OCI-LY1 (cell line): ENCODE measurements around the gene PLK4.

Experiments
- EZH2 ChIP-seq: fragments of 200-600 bp; sonication (generic), shearing (Covaris generic); IDR thresholded peaks from 2 replicates; pipeline ENCODE4 v1.8.0; 2017; ENCODE audit warnings: borderline replicate concordance, mixed run types, mild to moderate bottlenecking, antibody characterized with exemption, low read length, moderate library complexity, mixed read lengths
- TF ChIP-seq, protein P1 (sequence below): fragments of 200-600 bp; sonication (generic), shearing (Covaris generic); IDR thresholded peaks from 2 replicates; pipeline ENCODE4 v1.5.1; 2017; ENCODE audit warnings: mild to moderate bottlenecking, antibody characterized with exemption, low read length, moderate library complexity, mixed read lengths

DNA sequence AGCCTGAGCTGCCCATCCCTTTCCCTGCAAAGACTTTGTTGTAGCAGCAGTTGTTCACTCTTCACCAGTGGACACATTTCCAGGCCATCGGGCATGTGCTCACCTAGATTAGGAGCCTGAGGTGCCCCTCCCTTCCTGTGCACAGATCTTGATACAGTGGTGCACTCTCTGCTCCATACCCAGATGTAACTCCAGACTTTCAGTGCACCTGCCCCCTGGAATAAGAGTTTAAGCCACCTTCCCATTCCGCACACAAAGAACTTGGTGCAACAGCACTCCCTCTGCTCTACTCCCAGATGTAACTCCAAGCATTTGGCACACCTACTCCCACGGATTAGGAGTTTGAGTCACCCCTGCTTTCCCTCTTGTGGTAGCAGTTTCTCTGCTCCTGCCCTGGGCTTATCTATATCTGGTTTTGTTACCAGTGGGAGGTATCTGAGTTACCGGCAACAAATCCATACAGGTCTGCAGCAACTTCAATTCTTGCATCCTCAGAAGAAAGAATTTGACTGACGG lies 36.0 kb upstream of the PLK4 start:
- TF ChIP-seq, protein P1, sequence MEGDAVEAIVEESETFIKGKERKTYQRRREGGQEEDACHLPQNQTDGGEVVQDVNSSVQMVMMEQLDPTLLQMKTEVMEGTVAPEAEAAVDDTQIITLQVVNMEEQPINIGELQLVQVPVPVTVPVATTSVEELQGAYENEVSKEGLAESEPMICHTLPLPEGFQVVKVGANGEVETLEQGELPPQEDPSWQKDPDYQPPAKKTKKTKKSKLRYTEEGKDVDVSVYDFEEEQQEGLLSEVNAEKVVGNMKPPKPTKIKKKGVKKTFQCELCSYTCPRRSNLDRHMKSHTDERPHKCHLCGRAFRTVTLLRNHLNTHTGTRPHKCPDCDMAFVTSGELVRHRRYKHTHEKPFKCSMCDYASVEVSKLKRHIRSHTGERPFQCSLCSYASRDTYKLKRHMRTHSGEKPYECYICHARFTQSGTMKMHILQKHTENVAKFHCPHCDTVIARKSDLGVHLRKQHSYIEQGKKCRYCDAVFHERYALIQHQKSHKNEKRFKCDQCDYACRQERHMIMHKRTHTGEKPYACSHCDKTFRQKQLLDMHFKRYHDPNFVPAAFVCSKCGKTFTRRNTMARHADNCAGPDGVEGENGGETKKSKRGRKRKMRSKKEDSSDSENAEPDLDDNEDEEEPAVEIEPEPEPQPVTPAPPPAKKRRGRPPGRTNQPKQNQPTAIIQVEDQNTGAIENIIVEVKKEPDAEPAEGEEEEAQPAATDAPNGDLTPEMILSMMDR, result no peak
- TF ChIP-seq EZH2, result no peak
